RWPE1 (cell line): ENCODE data around the gene IDH2.

Experiments used
- CTCF ChIA-PET: fragments of 350-600 bp; sonication (Branson Sonifier 250); formaldehyde crosslinking; extraction: SDS; loops from one replicate; lab custom pipeline; 2021; lab: Yijun Ruan, JAX
- POLR2A ChIA-PET: fragments of 400-600 bp; formaldehyde crosslinking; extraction: SDS; loops from one replicate; lab custom pipeline; 2020; ENCODE audit warnings: antibody characterized with exemption; ENCODE audit not compliant: low non-redundant PET; lab: Yijun Ruan, JAX
- DNase-seq: peaks from one replicate; pipeline ENCODE4 v3.0.0; 2012; ENCODE audit warnings: low spot score
- H3K27ac ChIP-seq: fragments of 450-650 bp; 2 replicates; pipeline ENCODE4 v1.5.1; 2017
- TF ChIP-seq, protein P1 (sequence below): fragments of 450-650 bp; conservative IDR thresholded peaks from 2 replicates; pipeline ENCODE4 v1.5.1; 2017; ENCODE audit warnings: low read depth, mild to moderate bottlenecking

Gene IDH2

GRCh38 chr15:90044191-90044590 is 58.1 kb downstream of the IDH2 start:
- ChIA-PET CTCF (no interaction called here), POLR2A (no interaction called here)
- no peak overlapping the region for H3K27ac ChIP-seq
- TF ChIP-seq, protein P1, sequence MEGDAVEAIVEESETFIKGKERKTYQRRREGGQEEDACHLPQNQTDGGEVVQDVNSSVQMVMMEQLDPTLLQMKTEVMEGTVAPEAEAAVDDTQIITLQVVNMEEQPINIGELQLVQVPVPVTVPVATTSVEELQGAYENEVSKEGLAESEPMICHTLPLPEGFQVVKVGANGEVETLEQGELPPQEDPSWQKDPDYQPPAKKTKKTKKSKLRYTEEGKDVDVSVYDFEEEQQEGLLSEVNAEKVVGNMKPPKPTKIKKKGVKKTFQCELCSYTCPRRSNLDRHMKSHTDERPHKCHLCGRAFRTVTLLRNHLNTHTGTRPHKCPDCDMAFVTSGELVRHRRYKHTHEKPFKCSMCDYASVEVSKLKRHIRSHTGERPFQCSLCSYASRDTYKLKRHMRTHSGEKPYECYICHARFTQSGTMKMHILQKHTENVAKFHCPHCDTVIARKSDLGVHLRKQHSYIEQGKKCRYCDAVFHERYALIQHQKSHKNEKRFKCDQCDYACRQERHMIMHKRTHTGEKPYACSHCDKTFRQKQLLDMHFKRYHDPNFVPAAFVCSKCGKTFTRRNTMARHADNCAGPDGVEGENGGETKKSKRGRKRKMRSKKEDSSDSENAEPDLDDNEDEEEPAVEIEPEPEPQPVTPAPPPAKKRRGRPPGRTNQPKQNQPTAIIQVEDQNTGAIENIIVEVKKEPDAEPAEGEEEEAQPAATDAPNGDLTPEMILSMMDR = no peak
- no peak for DNase-seq

DNA sequence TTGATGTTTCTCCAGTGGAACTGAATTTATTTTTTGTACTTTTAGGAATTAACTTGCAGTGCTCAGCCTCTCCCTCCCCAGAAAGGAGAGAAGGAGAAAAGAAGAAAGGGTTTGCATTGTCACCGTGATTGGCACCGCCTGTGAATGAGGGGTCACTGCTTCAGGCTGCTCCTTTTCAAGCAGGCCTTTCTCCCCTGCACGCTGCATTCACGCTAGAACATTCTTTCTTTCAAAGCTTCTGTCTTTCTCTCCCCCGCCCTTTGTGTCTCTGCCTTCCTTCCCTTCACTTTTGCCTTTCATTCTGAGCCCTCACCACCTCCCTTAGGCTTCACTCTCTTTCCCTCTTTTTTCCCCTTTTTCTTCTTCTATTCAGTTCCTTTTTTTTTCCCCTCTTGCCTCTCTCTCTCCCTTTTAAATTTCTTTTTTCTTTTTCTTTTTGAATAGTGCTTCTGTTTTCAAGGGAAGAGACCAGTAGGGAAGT is 58.7 kb downstream of the IDH2 start:
- no peak for DNase-seq
- TF ChIP-seq, protein P1 = no peak
- ChIA-PET POLR2A (no interaction called here), CTCF (no interaction called here)
- H3K27ac ChIP-seq = peak overlapping the region; percentile 9; the same call in 1 of the 2 replicates

- peak overlapping the region; percentile 9; the same call in 1 of the 2 replicates for H3K27ac ChIP-seq
- ChIA-PET CTCF (no interaction called here), POLR2A (no interaction called here)
- DNase-seq = no peak
- TF ChIP-seq, protein P1 = no peak
Measured at GRCh38 chr15:90042766-90043529, 59.3 kb downstream of the IDH2 start.

DNA sequence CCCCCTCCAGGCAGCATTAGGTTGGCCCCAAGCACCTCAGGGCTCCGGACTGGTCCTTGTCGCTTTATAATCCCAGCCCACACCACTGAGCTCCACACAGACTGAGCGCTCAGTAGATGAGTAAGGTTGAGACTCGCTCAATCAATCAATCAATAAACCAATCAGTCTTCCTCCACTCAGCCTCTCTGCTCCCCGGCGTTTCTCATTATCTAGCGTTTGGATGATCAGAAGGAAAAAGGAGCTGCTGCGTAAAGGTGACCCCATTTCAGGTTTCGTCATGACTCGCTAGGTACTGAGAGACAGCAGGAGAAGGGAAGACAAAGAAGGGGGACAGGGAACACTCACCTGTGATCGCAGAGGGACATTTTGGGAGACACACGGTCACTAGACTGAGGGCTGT is 59.9 kb downstream of the IDH2 start:
- ChIA-PET POLR2A (no interaction called here), CTCF (no interaction called here)
- no peak for DNase-seq
- TF ChIP-seq, protein P1 = no peak
- no peak overlapping the region for H3K27ac ChIP-seq

- CTCF ChIA-PET = no interaction called here
- TF ChIP-seq, protein P1 = no peak
- POLR2A ChIA-PET = no interaction called here
Measured at GRCh38 chr15:90040618-90041017, 61.6 kb downstream of the IDH2 start.

DNA sequence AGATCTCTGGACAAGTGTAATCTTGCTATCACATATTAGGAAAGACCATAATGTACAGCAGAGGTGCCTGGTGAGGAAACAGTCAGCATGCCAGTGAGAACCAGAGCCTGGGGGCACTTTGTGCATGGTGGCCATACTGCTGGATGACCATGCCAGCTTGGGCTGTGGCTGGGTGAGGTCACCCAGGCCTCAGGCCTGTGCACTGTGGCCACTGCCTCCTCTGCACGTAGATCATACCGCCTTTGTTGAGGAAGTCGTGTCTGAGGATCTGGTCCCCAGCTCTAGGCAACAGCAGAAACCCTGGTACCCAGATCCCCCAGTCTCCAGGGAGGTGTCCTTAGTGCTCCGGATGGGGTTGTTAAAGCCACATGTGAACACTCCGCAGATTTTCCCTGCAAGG is 62.3 kb downstream of the IDH2 start:
- no peak overlapping the region for H3K27ac ChIP-seq
- TF ChIP-seq, protein P1 = no peak
- ChIA-PET CTCF (interaction anchor here (0.5 to 0.9 kb wide), 2 partner anchors 12 to 31 kb away, joined by 4 to 5 read pairs; no protein-coding TSS in a partner anchor), POLR2A (no interaction called here)
- DNase-seq = no peak

More at GRCh38 chr15:90040618-90041017, 61.6 kb downstream of the IDH2 start:
- DNase-seq = no peak
- no peak overlapping the region for H3K27ac ChIP-seq
